HG03060 (cell line): Measurements from ENCODE around the gene TXK.

Experiments
- ATAC-seq: cut with Tn5 transposase; IDR thresholded peaks from one replicate; pipeline ENCODE4 v1.9.1; 2021; ENCODE audit warnings: low read depth, moderate number of reproducible peaks; ENCODE audit not compliant: unreplicated experiment

Gene TXK

GRCh38 chr4:48065587-48066052 lies 68.4 kb downstream of the TXK start:
- ATAC-seq = peak; percentile 78

- ATAC-seq = no peak
These were observed 69.7 kb downstream of the TXK start for GRCh38 chr4:48064349-48064748.

- ATAC-seq = no peak
These were observed 75.2 kb downstream of the TXK start for GRCh38 chr4:48058617-48059530.

- ATAC-seq = no peak
These were observed 83.0 kb downstream of the TXK start for GRCh38 chr4:48051078-48051477.

GRCh38 chr4:48049483-48049882 lies 84.6 kb downstream of the TXK start:
- ATAC-seq = no peak

GRCh38 chr4:48047896-48048295 lies 86.2 kb downstream of the TXK start:
- ATAC-seq = no peak

- peak; percentile 95 for ATAC-seq
These were observed 86.6 kb downstream of the TXK start for GRCh38 chr4:48047421-48047844.

GRCh38 chr4:48046059-48046458 lies 88.0 kb downstream of the TXK start:
- ATAC-seq = no peak

- no peak for ATAC-seq
These were observed 89.8 kb downstream of the TXK start for GRCh38 chr4:48044298-48044697.

- ATAC-seq = no peak
These were observed 90.5 kb downstream of the TXK start for GRCh38 chr4:48043504-48043903.

GRCh38 chr4:48042979-48043461 lies 91.0 kb downstream of the TXK start:
- ATAC-seq = no peak

GRCh38 chr4:48041535-48042137 lies 92.4 kb downstream of the TXK start:
- ATAC-seq = no peak

- ATAC-seq = no peak
These were observed 94.5 kb downstream of the TXK start for GRCh38 chr4:48039561-48039960.

- ATAC-seq = no peak
These were observed 95.4 kb downstream of the TXK start for GRCh38 chr4:48038666-48039065.

- ATAC-seq = no peak
These were observed 97.0 kb downstream of the TXK start for GRCh38 chr4:48037117-48037462.

GRCh38 chr4:48035952-48036351 lies 98.1 kb downstream of the TXK start:
- ATAC-seq = no peak

GRCh38 chr4:48033825-48034413 lies 100.1 kb downstream of the TXK start:
- ATAC-seq = no peak

GRCh38 chr4:48033412-48033811 lies 100.6 kb downstream of the TXK start:
- no peak for ATAC-seq

GRCh38 chr4:48032721-48033120 lies 101.3 kb downstream of the TXK start:
- no peak for ATAC-seq

- no peak for ATAC-seq
These were observed 102.1 kb downstream of the TXK start for GRCh38 chr4:48031802-48032525.

GRCh38 chr4:48030470-48030869 lies 103.6 kb downstream of the TXK start:
- ATAC-seq = no peak
